HepG2 (cell line): ENCODE measurements around the gene PRDX4. TPM values are rescaled to one million over a fixed set of nuclear protein-coding genes. Genes with fewer than 3 reads are reported as not detected.
A peak's percentile ranks its signal among the peaks of the same experiment; 100 is the strongest.

ENCODE experiments used
- AHR ChIP-seq: IDR thresholded peaks from 2 replicates; pipeline ENCODE4 v1.6.1; 2018; ENCODE audit warnings: missing genetic modification reagents, missing compliant biosample characterization
- DMAP1 ChIP-seq: IDR thresholded peaks from 2 replicates; pipeline ENCODE4 v1.6.1; 2016
- MNT ChIP-seq: fragments of 450-650 bp; IDR thresholded peaks from 2 replicates; pipeline ENCODE4 v1.6.1; 2016
- PATZ1 ChIP-seq: sonication (generic); formaldehyde crosslinking; IDR thresholded peaks from 2 replicates; pipeline ENCODE4 v1.4.0; 2020; ENCODE audit warnings: missing genetic modification reagents
- REST ChIP-seq, 2 experiments: IDR thresholded peaks; 2 replicates each; pipeline ENCODE4 v1.6.1; 2011 to 2012; ENCODE audit warnings: low read length in 2 of 2, borderline replicate concordance in 1 of 2, low read depth in 1 of 2, mild to moderate bottlenecking in 1 of 2, moderate library complexity in 1 of 2
- SMAD9 ChIP-seq: sonication (generic); formaldehyde crosslinking; IDR thresholded peaks from 2 replicates; pipeline ENCODE4 v1.5.1; 2020; ENCODE audit warnings: mild to moderate bottlenecking, missing genetic modification reagents
- SOX13 ChIP-seq, 3 experiments: fragments of 450-650 bp in 1 of 3; sonication (generic) in 1 of 3; formaldehyde crosslinking in 1 of 3; IDR thresholded peaks in 2 of 3; conservative IDR thresholded peaks in 1 of 3; 2 replicates each; pipeline versions ENCODE4 v1.5.0 to v1.6.1; 2016 to 2020; ENCODE audit warnings: antibody characterized with exemption in 1 of 3, mild to moderate bottlenecking in 1 of 3, missing compliant biosample characterization in 1 of 3, missing genetic modification reagents in 1 of 3, moderate library complexity in 1 of 3
- ZBTB25 ChIP-seq: IDR thresholded peaks from 2 replicates; pipeline ENCODE4 v1.6.1; 2018; ENCODE audit warnings: missing genetic modification reagents
- ZC3H13 ChIP-seq: sonication (generic); formaldehyde crosslinking; IDR thresholded peaks from 2 replicates; pipeline ENCODE4 v1.8.1; 2023; ENCODE audit warnings: mild to moderate bottlenecking, missing genetic modification reagents, moderate library complexity
- ZMYM4 ChIP-seq: sonication (generic); formaldehyde crosslinking; IDR thresholded peaks from 2 replicates; pipeline ENCODE4 v1.8.1; 2023; ENCODE audit warnings: mild to moderate bottlenecking, missing genetic modification reagents
- ZNF44 ChIP-seq: sonication (generic); formaldehyde crosslinking; IDR thresholded peaks from 2 replicates; pipeline ENCODE4 v1.5.1; 2020; ENCODE audit warnings: mild to moderate bottlenecking, missing genetic modification reagents
- ZNF563 ChIP-seq: sonication (generic); formaldehyde crosslinking; IDR thresholded peaks from 2 replicates; pipeline ENCODE4 v1.8.0; 2022; ENCODE audit warnings: mild to moderate bottlenecking, moderate library complexity, missing genetic modification reagents
- ZNF678 ChIP-seq: sonication (generic); formaldehyde crosslinking; IDR thresholded peaks from 2 replicates; pipeline ENCODE4 v1.4.0; 2020; ENCODE audit warnings: mild to moderate bottlenecking, missing genetic modification reagents
- ZNF740 ChIP-seq: sonication (generic); formaldehyde crosslinking; IDR thresholded peaks from 2 replicates; pipeline ENCODE4 v1.4.0; 2020; ENCODE audit warnings: missing genetic modification reagents
- ZNF879 ChIP-seq: sonication (generic); formaldehyde crosslinking; IDR thresholded peaks from 2 replicates; pipeline ENCODE4 v1.8.1; 2023; ENCODE audit warnings: missing genetic modification reagents
- polyA plus RNA-seq, 8 experiments: library from polyadenylated mRNA; depleted of rRNA in 3 of 8; stranded (reverse) in 7 of 8; unstranded in 1 of 8; fragments of >200 nt; fragmentation: Illumina TruSeq in 4 of 8; extraction: Trizol in 4 of 8; gene quantifications; 2 replicates each; pipeline versions ENCODE4 v1.2.1 to v1.2.3, GENCODE V29; 2011 to 2016; ENCODE audit warnings: low read depth in 4 of 8, missing spikeins in 1 of 8, mixed read lengths in 1 of 8; ENCODE audit not compliant: insufficient read depth in 1 of 8
- total RNA-seq, 5 experiments: library from RNA; depleted of rRNA; stranded (reverse); fragments of >200 nt; fragmentation: Illumina TruSeq; extraction: Trizol; gene quantifications; 2 replicates each; pipeline ENCODE4 v1.2.3, GENCODE V29; 2016; ENCODE audit warnings: low read depth in 1 of 5

Gene PRDX4
- total and polyA plus RNA-seq, 2 of the 13 experiments (the other 11 are each of a cell fraction or from before 2014, with no cell fraction given) = 217 to 252 TPM

GRCh38 chrX:23667239-23668177 is at the start of gene PRDX4 (continued):
- peak; percentile 85 for TF ChIP-seq ZNF740 (CRISPR knock-in tag)
- TF ChIP-seq ZNF44 (CRISPR knock-in tag) = no peak
- no peak for TF ChIP-seq SOX13 (IDR thresholded peaks at IDR 0.05)
- peak in 1 of 2 experiments; percentile 17; a peak in 1 of 4 replicates for TF ChIP-seq SOX13 (CRISPR knock-in tag; conservative IDR thresholded peaks at IDR 0.05 in 1 of 2, IDR thresholded peaks at IDR 0.05 in 1 of 2)
- TF ChIP-seq AHR (CRISPR knock-in tag) = 0 out of 2 replicates have a peak, but pooled peaks have one; percentile 62
- no peak for TF ChIP-seq ZNF879 (CRISPR knock-in tag)
- peak; percentile 57; the same call in 1 of the 2 replicates for TF ChIP-seq ZC3H13 (CRISPR knock-in tag)
- TF ChIP-seq SMAD9 = no peak
- peak; percentile 22; the same call in 1 of the 2 replicates for TF ChIP-seq ZMYM4 (CRISPR knock-in tag)
- TF ChIP-seq MNT = peak; percentile 37; the same call in 1 of the 2 replicates
- TF ChIP-seq PATZ1 = peak; percentile 78
- TF ChIP-seq ZBTB25 (CRISPR knock-in tag) = peak; percentile 50; the same call in 1 of the 2 replicates
- peak; percentile 91 for TF ChIP-seq DMAP1 (CRISPR knock-in tag)
- peak; percentile 85; the same call in 1 of the 2 replicates for TF ChIP-seq ZNF563 (CRISPR knock-in tag)
- 0 out of 2 replicates have a peak, but pooled peaks have one; percentile 66 for TF ChIP-seq ZNF678
- no peak for TF ChIP-seq REST (IDR thresholded peaks at IDR 0.05; ENCODE audit: borderline replicate concordance in 1 of 2, low read depth in 1 of 2, low read length in 2 of 2)
